Measurements from ENCODE around the gene CYBC1.
"Not testable (repeated sequence)": the region's sequence is repeated elsewhere in the genome, so short reads cannot be mapped to it uniquely, and the experiment has no call there.

The CYBC1 gene

GRCh38 chr17:82461827-82462524, 11.4 kb upstream of the CYBC1 start:
- Histone ChIP-seq H3K9me3 (ENCODE audit: insufficient read depth, low read depth, low read length) (no peaks in the 10 kb centered on the region), H3K9ac (ENCODE audit: low read length) (no peak overlapping the region), H3K79me1 (ENCODE audit: low read length) (peaks cover 6% of the 10 kb centered on the region), H3K36me3 (ENCODE audit: control insufficient read depth in 1 of 2, insufficient read depth in 2 of 2, low read length in 2 of 2) (peaks cover 41 to 46% of the 10 kb centered on the region in 2 experiments), H3K4ac (ENCODE audit: low read depth, low read length) (no peak overlapping the region), H3K23ac (ENCODE audit: low read length) (no peak overlapping the region), H3K79me2 (ENCODE audit: control insufficient read depth, insufficient read depth, low read length, poor library complexity) (peaks cover 5% of the 10 kb centered on the region), H3K14ac (ENCODE audit: low read length) (no peak overlapping the region), H2BK120ac (ENCODE audit: insufficient read depth, low read length, poor library complexity) (no peak overlapping the region), H4K12ac (ENCODE audit: low read depth, low read length) (no peak overlapping the region), H3K27me3 (ENCODE audit: insufficient read depth, low read length) (no peaks in the 10 kb centered on the region), H3K18ac (ENCODE audit: low read length) (no peak overlapping the region), H2AFZ (ENCODE audit: insufficient read depth, low read length, poor library complexity) (no peak overlapping the region), H2BK5ac (ENCODE audit: low read depth, low read length, poor library complexity) (no peak overlapping the region), H2BK12ac (ENCODE audit: low read length) (no peak overlapping the region), H3K4me1 (ENCODE audit: control insufficient read depth in 1 of 2, insufficient read depth in 2 of 2, low read length in 2 of 2) (peaks cover 5 to 6% of the 10 kb centered on the region in 2 experiments), H2AK5ac (ENCODE audit: low read length) (no peak overlapping the region), H4K91ac (ENCODE audit: low read depth, low read length) (no peak overlapping the region), H4K8ac (ENCODE audit: low read depth, low read length) (no peak overlapping the region), H3K27ac (ENCODE audit: low read depth, low read length) (no peak overlapping the region), H3K4me3 (ENCODE audit: low read depth, low read length) (no peak overlapping the region), H3K4me2 (ENCODE audit: low read length) (no peak overlapping the region)
- no CpG with 5 or more reads among the region's 10 CpGs for WGBS (ENCODE audit: extremely low coverage, insufficient coverage, insufficient read length)
- DNase-seq = no peak

DNA sequence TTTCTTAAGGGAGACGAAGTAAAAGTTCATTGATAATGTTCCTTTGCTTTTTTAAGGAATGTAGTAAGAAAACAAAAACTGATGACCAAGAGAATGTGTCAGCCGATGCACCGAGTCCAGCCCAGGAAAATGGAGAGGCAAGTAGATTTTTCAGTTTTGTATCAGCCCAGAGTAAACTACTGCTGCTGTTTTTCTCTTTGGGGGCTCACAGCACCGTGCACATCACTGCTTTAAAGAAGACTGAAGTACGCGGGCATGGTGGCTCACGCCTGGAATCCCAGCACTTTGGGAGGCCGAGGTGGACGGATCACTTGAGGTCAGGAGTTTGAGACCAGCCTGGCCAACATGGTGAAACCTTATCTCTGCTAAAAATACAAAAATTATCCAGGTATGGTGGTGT, 9.4 kb upstream of the CYBC1 start:
- H3K23ac ChIP-seq (ENCODE audit: low read length); H2BK120ac ChIP-seq (ENCODE audit: insufficient read depth, low read length, poor library complexity); H3K14ac ChIP-seq (ENCODE audit: low read length); H4K12ac ChIP-seq (ENCODE audit: low read depth, low read length); H3K18ac ChIP-seq (ENCODE audit: low read length); H3K4ac ChIP-seq (ENCODE audit: low read depth, low read length); H2AK5ac ChIP-seq (ENCODE audit: low read length); H4K8ac ChIP-seq (ENCODE audit: low read depth, low read length); H3K4me1 ChIP-seq (ENCODE audit: control insufficient read depth in 1 of 2, insufficient read depth in 2 of 2, low read length in 2 of 2); H3K9me3 ChIP-seq (ENCODE audit: insufficient read depth, low read depth, low read length); H3K79me2 ChIP-seq (ENCODE audit: control insufficient read depth, insufficient read depth, low read length, poor library complexity); H3K4me3 ChIP-seq (ENCODE audit: low read depth, low read length); H2AFZ ChIP-seq (ENCODE audit: insufficient read depth, low read length, poor library complexity); H2BK5ac ChIP-seq (ENCODE audit: low read depth, low read length, poor library complexity); H3K4me2 ChIP-seq (ENCODE audit: low read length); H3K79me1 ChIP-seq (ENCODE audit: low read length); DNase-seq; H3K27ac ChIP-seq (ENCODE audit: low read depth, low read length); H3K9ac ChIP-seq (ENCODE audit: low read length); H2BK12ac ChIP-seq (ENCODE audit: low read length); H4K91ac ChIP-seq (ENCODE audit: low read depth, low read length); H3K27me3 ChIP-seq (ENCODE audit: insufficient read depth, low read length): not testable (repeated sequence)
- peaks cover 26 to 33% of the 10 kb centered on the region in 2 experiments for H3K36me3 ChIP-seq (ENCODE audit: control insufficient read depth in 1 of 2, insufficient read depth in 2 of 2, low read length in 2 of 2)
- no CpG with 5 or more reads among the region's 9 CpGs for WGBS (ENCODE audit: extremely low coverage, insufficient coverage, insufficient read length)

DNA sequence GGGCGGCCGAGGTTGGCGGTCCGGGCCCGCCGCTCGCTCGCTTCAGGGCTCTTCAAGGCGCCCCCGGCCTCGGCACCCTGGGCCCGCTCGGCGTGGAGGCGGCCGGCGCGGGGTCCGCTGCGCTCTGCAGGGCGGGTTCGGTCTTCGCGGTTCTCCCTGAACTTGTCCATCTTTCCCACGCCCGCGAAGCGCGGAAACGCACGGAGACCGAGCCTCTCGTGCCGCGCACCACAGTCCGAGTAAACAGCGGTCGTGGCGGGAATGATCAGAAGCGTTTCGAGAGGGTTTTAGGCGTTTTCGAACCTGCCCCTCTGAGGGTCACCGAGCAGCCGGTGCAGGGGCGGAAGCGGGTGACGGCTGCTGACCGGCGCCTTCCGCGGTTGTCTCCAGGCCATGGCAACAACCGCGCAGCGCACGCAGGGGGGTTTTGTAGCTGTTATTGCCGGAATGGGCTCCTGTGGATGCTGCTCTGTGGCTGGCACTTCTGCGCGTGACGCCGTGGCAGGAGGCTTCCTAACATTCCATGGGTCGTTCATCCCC, 8.4 kb upstream of the CYBC1 start:
- no CpG with 5 or more reads among the region's 62 CpGs for WGBS (ENCODE audit: extremely low coverage, insufficient coverage, insufficient read length)
- Histone ChIP-seq H3K27me3 (ENCODE audit: insufficient read depth, low read length) (no peaks in the 10 kb centered on the region), H3K4me1 (ENCODE audit: control insufficient read depth in 1 of 2, insufficient read depth in 2 of 2, low read length in 2 of 2) (peaks cover 5 to 6% of the 10 kb centered on the region in 2 experiments)

GRCh38 chr17:82458179-82458884, 7.8 kb upstream of the CYBC1 start, which contains the start of gene NARF:
Gene NARF, plus strand, starts transcription at chr17:82458741. Its CDS starts 63 bp downstream, at chr17:82458804.
- peak within 1 kb of the TSS; percentile 89 for H3K4me2 ChIP-seq (ENCODE audit: low read length)
- DNase-seq = peak; percentile 98 to 99
- WGBS (ENCODE audit: extremely low coverage, insufficient coverage, insufficient read length) = no CpG with 5 or more reads among the region's 85 CpGs
- peak within 1 kb of the TSS; percentile 98 for H4K8ac ChIP-seq (ENCODE audit: low read depth, low read length)
- H3K4me1 ChIP-seq (ENCODE audit: control insufficient read depth in 1 of 2, insufficient read depth in 2 of 2, low read length in 2 of 2) = peaks cover 5 to 6% of the 10 kb centered on the region in 2 experiments
- peak within 1 kb of the TSS; percentile 99 for H3K9ac ChIP-seq (ENCODE audit: low read length)
- H3K23ac ChIP-seq (ENCODE audit: low read length) = no peak within 1 kb of the TSS
- peak within 1 kb of the TSS; percentile 96 for H2BK120ac ChIP-seq (ENCODE audit: insufficient read depth, low read length, poor library complexity)
- H3K18ac ChIP-seq (ENCODE audit: low read length) = peak within 1 kb of the TSS; percentile 98
- peak within 1 kb of the TSS; percentile 91 for H4K12ac ChIP-seq (ENCODE audit: low read depth, low read length)
- H2AK5ac ChIP-seq (ENCODE audit: low read length) = peak within 1 kb of the TSS; percentile 90
- no peaks in the 10 kb centered on the region for H3K27me3 ChIP-seq (ENCODE audit: insufficient read depth, low read length)
- no peak within 1 kb of the TSS for H2BK12ac ChIP-seq (ENCODE audit: low read length)
- peak within 1 kb of the TSS; percentile 98 for H3K14ac ChIP-seq (ENCODE audit: low read length)
- H3K27ac ChIP-seq (ENCODE audit: low read depth, low read length) = peak within 1 kb of the TSS; percentile 100
- peak within 1 kb of the TSS; percentile 89 for H2AFZ ChIP-seq (ENCODE audit: insufficient read depth, low read length, poor library complexity)
- H3K36me3 ChIP-seq (ENCODE audit: control insufficient read depth in 1 of 2, insufficient read depth in 2 of 2, low read length in 2 of 2) = peaks cover 12 to 21% of the 10 kb centered on the region in 2 experiments
- peaks cover 6% of the 10 kb centered on the region for H3K79me1 ChIP-seq (ENCODE audit: low read length)
- H3K79me2 ChIP-seq (ENCODE audit: control insufficient read depth, insufficient read depth, low read length, poor library complexity) = peaks cover 5% of the 10 kb centered on the region
- peak within 1 kb of the TSS; percentile 88 for H3K4me3 ChIP-seq (ENCODE audit: low read depth, low read length)
- H3K9me3 ChIP-seq (ENCODE audit: insufficient read depth, low read depth, low read length) = no peaks in the 10 kb centered on the region
- H4K91ac ChIP-seq (ENCODE audit: low read depth, low read length) = peak within 1 kb of the TSS; percentile 100
- H2BK5ac ChIP-seq (ENCODE audit: low read depth, low read length, poor library complexity) = peak within 1 kb of the TSS; percentile 99
- peak within 1 kb of the TSS; percentile 98 for H3K4ac ChIP-seq (ENCODE audit: low read depth, low read length)

More for the DNA sequence above, 8.4 kb upstream of the CYBC1 start:
- peak overlapping the region; percentile 30 for H3K9ac ChIP-seq (ENCODE audit: low read length)
- DNase-seq = peak in 1 of 2 donors; percentile 25
- H3K9me3 ChIP-seq (ENCODE audit: insufficient read depth, low read depth, low read length) = no peaks in the 10 kb centered on the region
- H3K79me2 ChIP-seq (ENCODE audit: control insufficient read depth, insufficient read depth, low read length, poor library complexity) = peaks cover 5% of the 10 kb centered on the region
- peak overlapping the region; percentile 89 for H3K4me2 ChIP-seq (ENCODE audit: low read length)
- peak overlapping the region; percentile 7 for H3K27ac ChIP-seq (ENCODE audit: low read depth, low read length)
- H2BK12ac ChIP-seq (ENCODE audit: low read length) = no peak overlapping the region
- H3K79me1 ChIP-seq (ENCODE audit: low read length) = peaks cover 6% of the 10 kb centered on the region
- peaks cover 18 to 24% of the 10 kb centered on the region in 2 experiments for H3K36me3 ChIP-seq (ENCODE audit: control insufficient read depth in 1 of 2, insufficient read depth in 2 of 2, low read length in 2 of 2)
- no peak overlapping the region for H2BK5ac ChIP-seq (ENCODE audit: low read depth, low read length, poor library complexity)
- peak overlapping the region; percentile 22 for H3K14ac ChIP-seq (ENCODE audit: low read length)
- H2AFZ ChIP-seq (ENCODE audit: insufficient read depth, low read length, poor library complexity) = peak overlapping the region; percentile 53
- peak overlapping the region; percentile 77 for H4K91ac ChIP-seq (ENCODE audit: low read depth, low read length)
- H4K12ac ChIP-seq (ENCODE audit: low read depth, low read length) = peak overlapping the region; percentile 34
- peak overlapping the region; percentile 67 for H4K8ac ChIP-seq (ENCODE audit: low read depth, low read length)
- H3K4ac ChIP-seq (ENCODE audit: low read depth, low read length) = peak overlapping the region; percentile 4
- peak overlapping the region; percentile 87 for H3K4me3 ChIP-seq (ENCODE audit: low read depth, low read length)
- no peak overlapping the region for H3K23ac ChIP-seq (ENCODE audit: low read length)
- peak overlapping the region; percentile 74 for H3K18ac ChIP-seq (ENCODE audit: low read length)
- no peak overlapping the region for H2BK120ac ChIP-seq (ENCODE audit: insufficient read depth, low read length, poor library complexity)
- no peak overlapping the region for H2AK5ac ChIP-seq (ENCODE audit: low read length)
